HUES6 (cell line): Measurements from ENCODE around the gene SMPD1.

Experiments used
- H3K27ac ChIP-seq: 2 replicates; pipeline ENCODE4 v1.7.0; 2013; ENCODE audit warnings: low read depth, mild to moderate bottlenecking, low read length, inconsistent platforms
- H3K27me3 ChIP-seq: 2 replicates; pipeline ENCODE4 v1.6.1; 2013; ENCODE audit warnings: low read length; ENCODE audit not compliant: control insufficient read depth, insufficient read depth
- H3K36me3 ChIP-seq: 2 replicates; pipeline ENCODE4 v1.6.1; 2013; ENCODE audit warnings: low read length; ENCODE audit not compliant: control insufficient read depth, insufficient read depth
- H3K4me1 ChIP-seq: 2 replicates; pipeline ENCODE4 v1.6.1; 2013; ENCODE audit warnings: low read length; ENCODE audit not compliant: control insufficient read depth, insufficient read depth
- H3K4me3 ChIP-seq: 2 replicates; pipeline ENCODE4 v1.5.1; 2013; ENCODE audit warnings: low read depth, low read length
- H3K9ac ChIP-seq: one replicate; pipeline ENCODE4 v1.6.1; 2013; ENCODE audit warnings: mild to moderate bottlenecking, low read length
- H3K9me3 ChIP-seq: 2 replicates; pipeline ENCODE4 v1.6.1; 2013; ENCODE audit warnings: low read depth, low read length; ENCODE audit not compliant: control insufficient read depth, insufficient read depth

SMPD1 gene

DNA sequence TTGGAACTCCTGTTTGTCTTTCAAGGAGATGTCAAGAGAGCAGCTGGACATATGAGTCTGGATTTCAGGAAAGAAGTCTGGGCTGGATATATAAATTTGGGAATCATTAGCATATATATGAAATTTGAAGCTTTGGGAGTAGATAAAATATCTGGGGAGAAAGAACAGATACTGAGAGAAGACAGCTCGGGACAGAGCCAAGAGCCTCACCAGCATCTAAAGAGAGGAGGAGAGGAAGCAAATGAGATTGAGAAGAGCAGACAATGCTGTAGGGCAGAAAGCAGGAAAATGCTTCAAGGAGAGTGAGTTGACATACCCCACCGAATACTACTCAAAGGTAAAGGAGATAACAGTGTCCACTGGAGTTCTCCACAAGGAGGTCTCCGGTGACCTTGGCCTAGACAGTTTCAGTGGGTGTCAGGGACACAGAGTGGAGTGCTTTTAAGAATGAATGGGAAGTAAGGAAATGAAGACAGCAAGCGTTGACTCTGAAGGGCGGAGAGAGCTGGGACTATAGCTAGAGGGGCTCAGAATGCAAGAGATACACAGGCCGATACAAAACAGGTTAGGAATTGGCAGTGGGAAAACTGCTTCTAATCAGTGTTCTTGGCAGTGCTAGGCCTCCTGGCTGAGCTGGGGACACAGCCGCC lies 27.8 kb downstream of the SMPD1 start:
- Histone ChIP-seq H3K9ac (no peak overlapping the region), H3K4me3 (peak overlapping the region; percentile 82), H3K4me1 (0 out of 2 replicates have a peak, but pooled peaks cover 3% of the 10 kb centered on the region), H3K36me3 (no peaks in the 10 kb centered on the region), H3K27me3 (peaks cover 25% of the 10 kb centered on the region), H3K27ac (no peak overlapping the region), H3K9me3 (no peaks in the 10 kb centered on the region)

DNA sequence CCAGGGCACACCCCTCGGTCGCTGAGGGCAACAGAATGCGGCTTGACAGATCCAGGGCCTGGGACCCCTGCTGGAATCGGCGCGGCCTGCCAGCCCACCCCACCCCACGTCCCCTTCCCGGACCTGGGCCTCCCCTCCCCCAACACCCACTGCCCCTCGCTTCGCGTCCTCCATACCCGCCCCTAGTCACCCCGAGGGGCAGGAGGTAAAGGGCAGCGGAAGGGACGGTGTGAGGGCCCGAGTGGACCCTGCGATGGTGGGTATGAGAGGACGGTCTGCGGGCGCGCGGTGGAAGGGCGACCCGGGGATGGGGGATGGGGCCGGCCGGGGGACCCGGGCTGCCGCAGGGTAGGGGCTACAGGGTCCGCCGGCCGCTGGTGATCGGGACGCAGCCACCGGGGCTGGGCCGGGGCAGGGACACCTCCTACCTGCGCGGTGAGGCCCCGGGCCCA lies 28.3 kb downstream of the SMPD1 start:
- Histone ChIP-seq H3K9ac (no peak overlapping the region), H3K27me3 (peaks cover 31% of the 10 kb centered on the region), H3K4me3 (peak overlapping the region; percentile 82), H3K27ac (no peak overlapping the region), H3K9me3 (no peaks in the 10 kb centered on the region), H3K4me1 (0 out of 2 replicates have a peak, but pooled peaks cover 3% of the 10 kb centered on the region), H3K36me3 (no peaks in the 10 kb centered on the region)

DNA sequence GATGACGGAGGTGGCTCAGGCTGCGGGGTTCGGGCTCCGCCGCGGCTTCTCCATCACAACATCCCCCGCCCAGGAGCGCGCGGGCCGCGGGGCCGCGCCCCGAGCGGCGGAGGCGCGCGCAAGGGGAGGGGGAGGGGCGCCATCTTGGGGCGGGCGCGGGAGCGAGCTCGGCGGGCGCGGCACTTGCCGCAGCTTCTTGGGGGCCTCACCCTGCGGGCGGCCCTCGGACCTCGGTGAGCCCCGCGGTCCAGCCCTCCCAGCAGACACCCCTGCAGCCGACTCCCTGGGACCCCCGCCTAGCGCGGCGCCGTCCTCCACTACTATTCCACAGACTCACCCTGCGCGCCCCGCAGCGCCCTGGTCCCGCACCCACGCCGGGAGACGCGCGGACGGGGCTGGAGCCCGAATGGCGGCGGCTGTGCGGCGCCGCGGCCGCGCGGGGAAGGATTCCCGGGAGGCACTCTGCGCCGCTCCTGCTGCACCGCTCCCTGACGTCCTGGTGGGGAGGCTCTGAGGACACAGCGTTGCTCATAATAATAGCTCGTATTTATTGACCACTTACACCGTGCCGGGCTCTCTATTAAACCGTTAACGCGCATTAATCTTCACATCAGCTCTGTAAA lies 28.8 kb downstream of the SMPD1 start, which contains the start of gene APBB1:
TSS of gene APBB1 (minus strand) at position 86 of the 623 bp plus-strand sequence. CDS start 7,747 bp downstream, outside the sequence.
- Histone ChIP-seq H3K36me3 (no peaks in the 10 kb centered on the region), H3K9me3 (no peaks in the 10 kb centered on the region), H3K27me3 (peaks cover 36% of the 10 kb centered on the region), H3K4me1 (0 out of 2 replicates have a peak, but pooled peaks cover 3% of the 10 kb centered on the region), H3K9ac (peak within 1 kb of the TSS; percentile 64), H3K27ac (no peak within 1 kb of the TSS), H3K4me3 (peak within 1 kb of the TSS; percentile 82)

DNA sequence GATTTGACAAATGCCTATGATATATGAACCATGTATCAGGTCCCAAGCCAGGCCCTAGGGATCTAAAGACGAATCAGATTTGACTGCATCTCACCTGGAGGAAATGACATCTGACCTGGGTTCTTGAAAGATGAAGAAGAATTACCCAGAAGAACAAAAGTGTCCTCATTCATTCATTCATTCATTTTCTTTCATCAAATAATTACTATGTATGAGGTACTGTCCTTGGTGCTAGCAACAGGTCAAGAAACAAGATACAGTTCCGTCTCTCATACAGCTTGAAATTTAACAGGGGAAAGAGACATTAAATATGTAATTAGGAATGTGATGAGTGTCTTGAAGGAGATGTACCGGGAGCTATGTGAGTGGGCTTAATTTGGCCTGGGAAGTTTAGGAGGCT lies 30.4 kb downstream of the SMPD1 start:
- Histone ChIP-seq H3K4me3 (no peak overlapping the region), H3K4me1 (0 out of 2 replicates have a peak, but pooled peaks cover 3% of the 10 kb centered on the region), H3K9me3 (no peaks in the 10 kb centered on the region), H3K9ac (no peak overlapping the region), H3K36me3 (no peaks in the 10 kb centered on the region), H3K27ac (no peak overlapping the region), H3K27me3 (peaks cover 39% of the 10 kb centered on the region)

DNA sequence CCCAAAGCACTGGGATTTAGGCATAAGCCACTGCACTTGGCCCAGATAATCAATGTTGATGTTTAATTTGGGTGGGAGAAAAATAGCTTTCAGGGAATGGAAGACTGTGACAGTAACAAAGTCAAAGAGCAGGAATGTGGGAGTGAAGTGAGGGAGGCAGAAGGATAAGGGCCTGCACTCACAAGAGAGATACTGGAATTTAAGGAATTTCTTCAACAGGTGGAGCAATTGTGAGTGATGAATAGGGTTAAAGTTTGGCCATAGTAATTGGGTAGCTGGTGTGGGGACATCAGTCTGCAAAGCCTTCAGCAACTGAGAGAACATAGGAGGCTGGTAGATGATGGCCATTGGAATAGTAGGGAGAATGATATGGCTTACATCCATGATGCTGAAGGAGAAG lies 37.2 kb downstream of the SMPD1 start:
- Histone ChIP-seq H3K4me3 (no peak overlapping the region), H3K9me3 (no peaks in the 10 kb centered on the region), H3K27ac (no peak overlapping the region), H3K4me1 (0 out of 2 replicates have a peak, but pooled peaks cover 4% of the 10 kb centered on the region), H3K9ac (no peak overlapping the region), H3K36me3 (no peaks in the 10 kb centered on the region), H3K27me3 (peaks cover 19% of the 10 kb centered on the region; the same call in 1 of the 2 replicates)

DNA sequence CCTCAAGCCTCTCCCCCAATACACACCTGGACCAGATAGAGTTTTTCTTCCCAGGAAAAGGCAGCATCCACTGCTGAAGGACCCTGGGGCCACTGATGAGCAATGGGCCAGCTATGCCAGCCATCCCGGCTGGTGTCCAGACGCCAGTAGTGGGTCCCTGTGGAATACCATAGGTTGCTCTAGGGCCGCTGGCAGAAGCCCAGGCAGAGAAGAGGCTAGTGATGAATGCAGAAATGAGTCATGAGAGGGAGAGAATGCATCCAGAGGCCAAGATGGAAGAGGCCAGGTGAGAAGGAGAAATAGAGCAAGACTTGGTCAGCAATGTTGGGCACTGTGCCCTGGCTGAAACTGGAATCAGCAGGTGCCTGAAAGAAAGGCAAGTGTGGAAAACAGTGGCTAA lies 41.6 kb downstream of the SMPD1 start:
- Histone ChIP-seq H3K4me1 (0 out of 2 replicates have a peak, but pooled peaks cover 4% of the 10 kb centered on the region), H3K9ac (no peak overlapping the region), H3K36me3 (no peaks in the 10 kb centered on the region), H3K4me3 (no peak overlapping the region), H3K27me3 (no peaks in the 10 kb centered on the region), H3K27ac (no peak overlapping the region), H3K9me3 (no peaks in the 10 kb centered on the region)

DNA sequence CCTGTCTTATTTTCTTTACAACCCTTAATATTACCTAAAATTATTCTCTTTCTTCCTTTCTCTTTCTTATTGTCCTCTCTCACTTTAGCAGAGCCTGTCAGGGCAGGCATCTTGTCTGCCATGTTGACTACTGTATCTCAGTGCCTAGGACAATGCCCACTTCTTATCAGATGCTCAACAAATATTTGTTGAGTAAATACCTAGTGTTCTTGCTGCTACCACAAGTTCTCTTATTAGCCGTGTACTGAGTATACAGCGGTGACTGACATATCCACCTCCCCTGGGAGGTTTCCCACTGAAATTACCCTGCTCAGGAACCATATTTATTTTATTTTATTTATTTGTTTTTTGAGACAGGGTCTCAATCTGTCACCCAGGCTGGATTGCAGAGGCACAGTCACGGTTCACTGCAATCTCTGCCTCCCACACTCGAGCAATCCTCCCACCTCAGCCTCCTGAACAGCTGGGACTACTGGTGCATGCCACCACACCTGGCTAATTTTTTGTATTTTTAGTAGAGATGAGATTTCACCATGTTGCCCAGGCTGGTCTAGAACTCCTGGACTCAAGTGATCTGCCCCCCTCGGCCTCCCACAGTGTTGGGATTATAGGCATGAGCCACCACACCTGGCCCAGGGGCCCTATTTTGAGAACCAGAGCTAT lies 43.9 kb downstream of the SMPD1 start:
- Histone ChIP-seq H3K4me1 (no peaks in the 10 kb centered on the region), H3K9ac (no peak overlapping the region), H3K4me3 (no peak overlapping the region), H3K27ac (no peak overlapping the region), H3K27me3 (no peaks in the 10 kb centered on the region), H3K36me3 (no peaks in the 10 kb centered on the region), H3K9me3 (no peaks in the 10 kb centered on the region)

DNA sequence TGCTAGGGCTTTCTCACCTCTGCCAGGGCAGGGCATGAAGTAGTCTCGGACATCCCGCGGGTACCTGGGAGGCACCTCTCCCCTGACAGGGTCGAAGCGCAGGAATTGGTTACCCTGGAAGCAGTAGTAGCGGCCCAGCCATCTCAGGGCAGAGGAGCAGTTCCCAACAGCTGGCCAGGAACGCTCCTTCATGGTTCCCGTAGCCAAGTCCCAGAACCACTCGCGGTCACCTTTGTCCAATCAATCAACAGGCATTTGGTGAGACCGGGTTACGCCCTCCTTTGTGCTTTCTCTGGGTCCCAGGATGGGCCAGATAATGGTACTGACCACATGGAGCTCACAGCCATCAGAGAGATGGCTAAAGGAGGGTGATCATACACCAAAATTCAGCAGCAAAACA lies 47.1 kb downstream of the SMPD1 start:
- Histone ChIP-seq H3K4me1 (peaks cover 9% of the 10 kb centered on the region; the same call in 1 of the 2 replicates), H3K27ac (no peak overlapping the region), H3K4me3 (no peak overlapping the region), H3K9me3 (no peaks in the 10 kb centered on the region), H3K27me3 (no peaks in the 10 kb centered on the region), H3K36me3 (no peaks in the 10 kb centered on the region), H3K9ac (no peak overlapping the region)

DNA sequence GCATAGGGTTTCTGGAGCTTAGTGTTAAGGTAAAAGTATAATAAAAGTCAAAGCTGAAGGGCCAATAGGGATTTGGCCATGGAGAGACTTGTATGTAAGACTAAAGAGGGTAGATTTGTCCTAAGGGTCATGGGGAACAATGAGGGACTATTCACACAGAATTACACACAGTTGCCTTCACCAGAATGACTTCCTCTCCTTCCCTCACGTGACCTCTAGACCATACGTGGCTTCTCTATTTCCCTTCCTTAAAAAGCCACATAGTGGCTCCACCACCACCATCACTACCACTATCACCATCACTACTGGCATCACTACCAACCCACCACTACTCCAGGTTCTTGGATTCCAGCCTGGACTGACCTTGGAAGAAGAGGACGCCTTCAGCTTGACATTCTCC lies 47.7 kb downstream of the SMPD1 start:
- no peak overlapping the region for H3K27ac ChIP-seq
- no peaks in the 10 kb centered on the region for H3K36me3 ChIP-seq
- no peaks in the 10 kb centered on the region for H3K27me3 ChIP-seq
- H3K4me3 ChIP-seq, result no peak overlapping the region
- H3K4me1 ChIP-seq, result peaks cover 9% of the 10 kb centered on the region; the same call in 1 of the 2 replicates
- H3K9me3 ChIP-seq, result no peaks in the 10 kb centered on the region
- no peak overlapping the region for H3K9ac ChIP-seq

DNA sequence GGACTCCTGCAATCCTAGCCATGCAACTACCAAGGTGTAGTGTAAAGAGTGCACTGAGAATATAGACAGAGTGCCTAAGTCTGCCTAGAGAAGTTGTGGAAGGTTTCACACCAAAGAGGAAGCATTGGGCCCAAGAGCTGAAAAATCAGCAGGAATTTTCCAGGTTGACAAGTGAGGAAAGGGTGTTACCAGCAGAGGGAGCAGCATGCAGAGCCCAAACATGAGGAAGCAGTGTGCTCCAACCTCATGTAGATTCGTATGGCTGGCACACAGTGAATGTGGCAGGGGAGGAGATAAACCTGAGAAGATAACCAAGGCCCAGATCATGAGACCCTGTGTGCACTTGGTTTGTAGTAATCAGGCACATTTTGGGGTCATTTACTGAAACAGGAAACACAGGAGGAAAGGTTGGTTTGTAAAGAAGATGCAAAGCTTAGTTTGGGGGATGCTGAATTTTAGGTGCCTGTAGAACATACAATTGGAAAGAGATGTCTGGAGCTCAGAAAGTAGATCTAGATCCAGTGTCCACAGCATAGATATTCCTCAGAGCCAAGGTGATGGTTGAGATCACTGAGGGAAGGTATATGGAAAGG lies 48.8 kb downstream of the SMPD1 start:
- H3K4me3 ChIP-seq, result no peak overlapping the region
- H3K9ac ChIP-seq, result no peak overlapping the region
- H3K9me3 ChIP-seq, result no peaks in the 10 kb centered on the region
- no peaks in the 10 kb centered on the region for H3K36me3 ChIP-seq
- no peak overlapping the region for H3K27ac ChIP-seq
- H3K27me3 ChIP-seq, result no peaks in the 10 kb centered on the region
- H3K4me1 ChIP-seq, result peaks cover 12% of the 10 kb centered on the region; the same call in 1 of the 2 replicates
